ENCODE measurements around the gene SLC12A7. TPM values are rescaled to one million over a fixed set of nuclear protein-coding genes. Genes with fewer than 3 reads are reported as not detected.
A peak's percentile ranks its signal among the peaks of the same experiment; 100 is the strongest.

SLC12A7 gene
- total and polyA plus RNA-seq, 12 donors = 1.3 to 52.6 (median 24.4) TPM

DNA sequence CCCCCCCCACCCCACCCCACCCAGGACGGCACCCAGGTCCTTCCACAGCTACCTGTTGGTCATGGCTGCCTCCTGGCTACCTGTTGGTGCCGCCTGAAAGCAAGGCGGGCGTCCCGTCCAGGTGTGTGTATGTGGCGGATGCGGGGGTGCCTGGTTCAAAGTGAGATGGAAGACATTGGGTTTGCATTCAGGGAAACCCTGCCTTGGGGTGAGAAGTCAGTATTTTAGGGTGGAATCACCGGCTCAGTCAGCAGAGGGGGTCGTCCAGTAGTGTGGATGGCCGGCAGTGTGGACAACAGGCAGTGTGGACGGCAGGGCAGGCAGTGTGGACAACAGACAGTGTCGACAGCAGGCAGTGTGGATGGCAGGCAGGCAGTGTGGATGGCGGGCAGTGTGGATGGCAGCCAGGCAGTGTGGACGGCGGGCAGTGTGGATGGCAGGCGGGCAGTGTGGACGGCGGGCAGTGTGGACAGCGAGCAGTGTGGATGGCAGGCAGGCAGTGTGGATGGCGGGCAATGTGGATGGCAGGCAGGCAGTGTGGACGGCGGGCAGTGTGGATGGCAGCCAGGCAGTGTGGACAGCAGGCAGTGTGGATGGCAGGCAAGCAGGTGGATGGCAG lies 75.2 kb downstream of the SLC12A7 start:
- intact Hi-C loops (cut with DNase I) = no loop called here
- 79 to 86% (median 84%) methylated on average over 12 to 22 of the region's 22 CpGs for WGBS, 4 donors
- no peaks in the 10 kb centered on the region for H3K36me3 ChIP-seq (replicated peaks in 1 of 2)
- H3K27me3 ChIP-seq = no peaks in the 10 kb centered on the region
- DNase-seq = peak in 1 of 7 donors; percentile 8
- no peaks in the 10 kb centered on the region for H3K9me3 ChIP-seq (replicated peaks in 1 of 3)
- no peak overlapping the region for H3K27ac ChIP-seq
- no peak for TF ChIP-seq POLR2A (IDR thresholded peaks at IDR 0.05)
- TF ChIP-seq, protein P1, sequence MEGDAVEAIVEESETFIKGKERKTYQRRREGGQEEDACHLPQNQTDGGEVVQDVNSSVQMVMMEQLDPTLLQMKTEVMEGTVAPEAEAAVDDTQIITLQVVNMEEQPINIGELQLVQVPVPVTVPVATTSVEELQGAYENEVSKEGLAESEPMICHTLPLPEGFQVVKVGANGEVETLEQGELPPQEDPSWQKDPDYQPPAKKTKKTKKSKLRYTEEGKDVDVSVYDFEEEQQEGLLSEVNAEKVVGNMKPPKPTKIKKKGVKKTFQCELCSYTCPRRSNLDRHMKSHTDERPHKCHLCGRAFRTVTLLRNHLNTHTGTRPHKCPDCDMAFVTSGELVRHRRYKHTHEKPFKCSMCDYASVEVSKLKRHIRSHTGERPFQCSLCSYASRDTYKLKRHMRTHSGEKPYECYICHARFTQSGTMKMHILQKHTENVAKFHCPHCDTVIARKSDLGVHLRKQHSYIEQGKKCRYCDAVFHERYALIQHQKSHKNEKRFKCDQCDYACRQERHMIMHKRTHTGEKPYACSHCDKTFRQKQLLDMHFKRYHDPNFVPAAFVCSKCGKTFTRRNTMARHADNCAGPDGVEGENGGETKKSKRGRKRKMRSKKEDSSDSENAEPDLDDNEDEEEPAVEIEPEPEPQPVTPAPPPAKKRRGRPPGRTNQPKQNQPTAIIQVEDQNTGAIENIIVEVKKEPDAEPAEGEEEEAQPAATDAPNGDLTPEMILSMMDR (IDR thresholded peaks at IDR 0.05) = no peak
- no peak overlapping the region for H3K4me3 ChIP-seq
- H3K4me1 ChIP-seq (replicated peaks in 1 of 2) = no peaks in the 10 kb centered on the region

DNA sequence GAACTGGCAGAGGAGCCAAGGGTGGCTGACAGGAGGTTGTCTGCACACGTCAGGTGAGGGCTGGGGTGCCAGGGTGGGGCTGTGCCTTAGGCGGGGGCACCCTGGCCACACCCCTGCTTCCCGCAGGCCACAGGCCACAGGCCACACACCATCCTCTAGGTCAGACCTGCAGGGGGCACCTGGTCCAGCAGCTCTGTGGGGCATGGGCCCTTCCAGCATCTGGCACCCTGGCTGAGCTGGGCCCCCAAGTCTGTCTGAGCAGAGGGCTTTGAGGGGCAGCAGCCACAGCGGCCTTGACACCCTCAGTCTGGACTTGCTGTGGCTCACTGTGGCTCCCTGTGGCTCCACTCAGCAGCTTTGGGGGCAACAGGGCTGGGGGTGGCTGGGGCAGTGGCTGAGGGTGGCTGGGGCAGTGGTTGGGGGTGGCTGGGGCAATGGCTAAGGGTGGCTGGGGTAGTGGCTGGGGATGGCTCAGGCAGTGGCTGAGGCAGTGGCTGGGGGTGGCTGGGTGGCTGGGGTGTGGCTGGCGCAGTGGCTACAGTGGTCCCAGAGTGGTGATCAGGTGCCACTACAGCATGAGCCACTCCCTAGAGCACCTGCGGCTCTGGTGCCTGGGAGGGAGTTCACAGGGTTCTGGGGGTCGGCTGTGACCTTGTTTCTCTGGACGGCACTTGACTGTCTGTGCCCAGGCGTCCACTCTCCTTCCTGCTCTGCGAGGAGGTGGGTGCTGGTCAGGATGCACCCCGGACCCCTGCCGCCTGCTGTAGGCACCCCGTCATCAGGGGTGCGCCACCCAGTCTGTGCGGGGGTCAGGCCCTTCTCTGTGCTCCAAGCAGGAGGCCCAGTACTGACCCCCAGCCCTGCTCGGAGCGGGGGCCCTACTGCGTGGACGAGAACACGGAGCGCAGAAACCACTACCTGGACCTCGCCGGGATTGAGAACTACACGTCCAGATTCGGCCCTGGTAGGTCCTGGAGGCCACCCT lies 76.2 kb downstream of the SLC12A7 start:
- no peak overlapping the region for H3K27ac ChIP-seq
- TF ChIP-seq, protein P1 (IDR thresholded peaks at IDR 0.05) = no peak
- TF ChIP-seq POLR2A (IDR thresholded peaks at IDR 0.05) = no peak
- no peak overlapping the region for H3K4me3 ChIP-seq
- no peaks in the 10 kb centered on the region for H3K27me3 ChIP-seq
- no peaks in the 10 kb centered on the region for H3K4me1 ChIP-seq (replicated peaks in 1 of 2)
- DNase-seq = peak in 1 of 7 donors; percentile 7
- no peaks in the 10 kb centered on the region for H3K36me3 ChIP-seq (replicated peaks in 1 of 2)
- intact Hi-C loops (cut with DNase I) = no loop called here
- 89 to 93% (median 91%) methylated on average over 8 to 25 of the region's 25 CpGs for WGBS, 4 donors
- no peaks in the 10 kb centered on the region for H3K9me3 ChIP-seq (replicated peaks in 1 of 3)

DNA sequence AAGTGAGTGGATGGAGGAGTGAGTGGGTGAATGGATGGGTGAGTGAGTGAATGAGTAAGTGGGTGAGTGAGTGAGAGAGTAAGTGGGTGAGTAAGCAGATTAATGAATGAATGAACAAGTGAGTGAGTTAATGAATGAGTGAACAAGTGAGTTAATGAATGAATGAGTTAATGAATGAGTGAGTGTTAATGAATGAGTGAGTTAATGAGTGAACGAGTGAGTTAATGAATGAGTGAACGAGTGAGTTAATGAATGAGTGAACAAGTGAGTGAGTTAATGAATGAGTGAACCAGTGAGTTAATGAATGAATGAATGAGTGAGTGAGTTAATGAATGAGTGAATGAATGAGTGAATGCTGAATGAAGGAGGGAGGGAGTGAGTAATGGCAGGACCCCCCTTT lies 76.9 kb downstream of the SLC12A7 start:
- intact Hi-C loops (cut with DNase I) = no loop called here
- TF ChIP-seq, protein P1 (IDR thresholded peaks at IDR 0.05) = no peak
- TF ChIP-seq POLR2A (IDR thresholded peaks at IDR 0.05) = no peak

DNA sequence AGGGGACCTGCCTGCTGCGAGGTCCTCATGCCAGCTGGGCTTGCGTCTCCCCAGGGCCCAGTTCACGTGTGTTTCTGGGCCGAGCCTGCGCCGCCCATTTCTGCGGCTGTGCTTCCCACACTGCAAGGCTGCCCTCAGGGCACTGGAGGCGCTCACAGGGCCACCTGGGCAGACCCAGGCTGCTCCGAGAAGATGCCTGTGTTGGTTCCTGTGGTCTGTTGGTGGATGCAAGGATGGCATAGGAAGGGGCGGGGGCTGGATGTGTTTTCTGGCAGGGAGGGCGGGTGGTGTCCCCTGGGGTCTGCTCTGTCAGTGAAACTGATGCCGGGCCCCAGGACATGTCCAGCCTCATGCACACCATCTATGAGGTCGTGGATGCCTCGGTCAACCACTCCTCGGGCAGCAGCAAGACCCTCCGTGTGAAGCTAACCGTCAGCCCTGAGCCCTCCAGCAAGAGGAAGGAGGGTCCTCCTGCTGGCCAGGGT lies 77.4 kb downstream of the SLC12A7 start:
- no peaks in the 10 kb centered on the region for H3K9me3 ChIP-seq (replicated peaks in 1 of 3)

More for the DNA sequence above, 76.9 kb downstream of the SLC12A7 start:
- DNase-seq = no peak
- H3K9me3 ChIP-seq (replicated peaks in 1 of 3) = no peaks in the 10 kb centered on the region
- H3K27me3 ChIP-seq = no peaks in the 10 kb centered on the region
- WGBS, 4 donors = 63 to 77% (median 67%) methylated on average over 2 of the region's 2 CpGs
- no peak overlapping the region for H3K4me3 ChIP-seq
- no peak overlapping the region for H3K27ac ChIP-seq
- H3K4me1 ChIP-seq (replicated peaks in 1 of 2) = no peaks in the 10 kb centered on the region
- no peaks in the 10 kb centered on the region for H3K36me3 ChIP-seq (replicated peaks in 1 of 2)

More for the DNA sequence above, 77.4 kb downstream of the SLC12A7 start:
- intact Hi-C loops (cut with DNase I) = no loop called here
- no peaks in the 10 kb centered on the region for H3K27me3 ChIP-seq
- H3K27ac ChIP-seq = no peak overlapping the region
- peak in 1 of 7 donors; percentile 4 for DNase-seq
- no peak overlapping the region for H3K4me3 ChIP-seq
- H3K36me3 ChIP-seq (replicated peaks in 1 of 2) = no peaks in the 10 kb centered on the region
- TF ChIP-seq POLR2A (IDR thresholded peaks at IDR 0.05) = no peak
- TF ChIP-seq, protein P1 (IDR thresholded peaks at IDR 0.05) = no peak
- no peaks in the 10 kb centered on the region for H3K4me1 ChIP-seq (replicated peaks in 1 of 2)
- 74 to 93% (median 90%) methylated on average over 3 to 17 of the region's 17 CpGs for WGBS, 4 donors
